PFSK-1 (cell line): ENCODE measurements around the gene HS2ST1.

ENCODE experiments used
- FOXP2 ChIP-seq: optimal IDR thresholded peaks from 2 replicates; pipeline ENCODE3; 2011; ENCODE audit warnings: borderline replicate concordance, control low read depth, inconsistent platforms; ENCODE audit not compliant: insufficient read depth; ENCODE audit errors: extremely low read length, extremely low read depth
- POLR2AphosphoS5 ChIP-seq: IDR thresholded peaks from 2 replicates; pipeline ENCODE4 v1.6.1; 2012; ENCODE audit warnings: low read depth, mild to moderate bottlenecking, control low read depth, low read length, moderate library complexity
- SIN3A ChIP-seq: IDR thresholded peaks from 2 replicates; pipeline ENCODE4 v1.6.1; 2012; ENCODE audit warnings: mild to moderate bottlenecking, low read length, moderate library complexity, borderline replicate concordance; ENCODE audit not compliant: insufficient read depth
- TAF1 ChIP-seq: IDR thresholded peaks from 2 replicates; pipeline ENCODE4 v1.6.1; 2012; ENCODE audit warnings: low read length, control low read depth, borderline replicate concordance; ENCODE audit not compliant: insufficient read depth
- TF ChIP-seq, protein P1 (sequence below), 2 experiments: IDR thresholded peaks; 2 replicates each; pipeline versions ENCODE4 v1.6.1 to v1.8.0; 2011 to 2012; ENCODE audit warnings: low read depth in 2 of 2, low read length in 2 of 2, control low read depth in 1 of 2, inconsistent platforms in 1 of 2, mild to moderate bottlenecking in 1 of 2, moderate library complexity in 1 of 2; ENCODE audit not compliant: insufficient read depth in 1 of 2

DNA sequence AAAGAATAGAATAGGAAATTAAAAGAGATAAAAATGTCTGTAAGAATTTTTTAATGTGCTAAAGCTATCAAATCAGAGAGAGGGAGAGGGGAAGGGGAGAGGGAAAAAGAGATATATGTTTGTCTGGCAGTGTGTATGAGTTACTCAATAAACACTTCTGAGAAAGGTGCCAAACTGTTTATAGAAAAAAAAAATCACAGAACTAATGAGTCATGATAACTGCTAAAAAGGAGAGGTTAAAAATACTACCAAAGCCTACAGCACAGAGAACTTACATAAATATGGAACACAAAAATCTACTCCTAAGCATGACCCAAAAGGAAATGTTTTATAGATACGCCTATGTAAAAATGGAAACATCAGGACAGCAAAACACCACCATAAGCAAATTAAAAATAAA is 46.0 kb upstream of the HS2ST1 start:
- TF ChIP-seq POLR2AphosphoS5 (no peak), TAF1 (no peak), SIN3A (no peak), FOXP2 (no peak)
- TF ChIP-seq, protein P1, sequence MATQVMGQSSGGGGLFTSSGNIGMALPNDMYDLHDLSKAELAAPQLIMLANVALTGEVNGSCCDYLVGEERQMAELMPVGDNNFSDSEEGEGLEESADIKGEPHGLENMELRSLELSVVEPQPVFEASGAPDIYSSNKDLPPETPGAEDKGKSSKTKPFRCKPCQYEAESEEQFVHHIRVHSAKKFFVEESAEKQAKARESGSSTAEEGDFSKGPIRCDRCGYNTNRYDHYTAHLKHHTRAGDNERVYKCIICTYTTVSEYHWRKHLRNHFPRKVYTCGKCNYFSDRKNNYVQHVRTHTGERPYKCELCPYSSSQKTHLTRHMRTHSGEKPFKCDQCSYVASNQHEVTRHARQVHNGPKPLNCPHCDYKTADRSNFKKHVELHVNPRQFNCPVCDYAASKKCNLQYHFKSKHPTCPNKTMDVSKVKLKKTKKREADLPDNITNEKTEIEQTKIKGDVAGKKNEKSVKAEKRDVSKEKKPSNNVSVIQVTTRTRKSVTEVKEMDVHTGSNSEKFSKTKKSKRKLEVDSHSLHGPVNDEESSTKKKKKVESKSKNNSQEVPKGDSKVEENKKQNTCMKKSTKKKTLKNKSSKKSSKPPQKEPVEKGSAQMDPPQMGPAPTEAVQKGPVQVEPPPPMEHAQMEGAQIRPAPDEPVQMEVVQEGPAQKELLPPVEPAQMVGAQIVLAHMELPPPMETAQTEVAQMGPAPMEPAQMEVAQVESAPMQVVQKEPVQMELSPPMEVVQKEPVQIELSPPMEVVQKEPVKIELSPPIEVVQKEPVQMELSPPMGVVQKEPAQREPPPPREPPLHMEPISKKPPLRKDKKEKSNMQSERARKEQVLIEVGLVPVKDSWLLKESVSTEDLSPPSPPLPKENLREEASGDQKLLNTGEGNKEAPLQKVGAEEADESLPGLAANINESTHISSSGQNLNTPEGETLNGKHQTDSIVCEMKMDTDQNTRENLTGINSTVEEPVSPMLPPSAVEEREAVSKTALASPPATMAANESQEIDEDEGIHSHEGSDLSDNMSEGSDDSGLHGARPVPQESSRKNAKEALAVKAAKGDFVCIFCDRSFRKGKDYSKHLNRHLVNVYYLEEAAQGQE (IDR thresholded peaks at IDR 0.05; ENCODE audit: insufficient read depth in 1 of 2, low read depth in 2 of 2, low read length in 2 of 2), result no peak
